Esophagus squamous epithelium (tissue), 4 donors: ENCODE measurements around the gene C5orf22.

Source experiments
- CTCF ChIP-seq, 6 experiments: fragments of 450-650 bp in 4 of 6; fragments of 200-600 bp in 2 of 6; sonication (generic) in 2 of 6; IDR thresholded peaks; one replicate each; pipeline ENCODE4 v1.5.1; 2016 to 2019; ENCODE audit warnings: antibody characterized with exemption in 6 of 6, mild to moderate bottlenecking in 4 of 6, moderate library complexity in 4 of 6
- POLR2A ChIP-seq, 4 donors: fragments of 450-650 bp; IDR thresholded peaks; one replicate each; pipeline ENCODE4 v1.6.1; 2017; ENCODE audit warnings: antibody characterized with exemption in 4 of 4, mild to moderate bottlenecking in 4 of 4, moderate library complexity in 3 of 4

GRCh38 chr5:31583129-31583528, 51.0 kb downstream of the C5orf22 start:
- TF ChIP-seq POLR2A (IDR thresholded peaks at IDR 0.05) (no peak), CTCF (IDR thresholded peaks at IDR 0.05) (no peak)
